ENCODE results near the gene FBXW10B. TPM values are rescaled to one million over a fixed set of nuclear protein-coding genes. Genes with fewer than 3 reads are reported as not detected.
"Not testable (repeated sequence)": the region's sequence is repeated elsewhere in the genome, so short reads cannot be mapped to it uniquely, and the experiment has no call there.

Gene FBXW10B, protein sequence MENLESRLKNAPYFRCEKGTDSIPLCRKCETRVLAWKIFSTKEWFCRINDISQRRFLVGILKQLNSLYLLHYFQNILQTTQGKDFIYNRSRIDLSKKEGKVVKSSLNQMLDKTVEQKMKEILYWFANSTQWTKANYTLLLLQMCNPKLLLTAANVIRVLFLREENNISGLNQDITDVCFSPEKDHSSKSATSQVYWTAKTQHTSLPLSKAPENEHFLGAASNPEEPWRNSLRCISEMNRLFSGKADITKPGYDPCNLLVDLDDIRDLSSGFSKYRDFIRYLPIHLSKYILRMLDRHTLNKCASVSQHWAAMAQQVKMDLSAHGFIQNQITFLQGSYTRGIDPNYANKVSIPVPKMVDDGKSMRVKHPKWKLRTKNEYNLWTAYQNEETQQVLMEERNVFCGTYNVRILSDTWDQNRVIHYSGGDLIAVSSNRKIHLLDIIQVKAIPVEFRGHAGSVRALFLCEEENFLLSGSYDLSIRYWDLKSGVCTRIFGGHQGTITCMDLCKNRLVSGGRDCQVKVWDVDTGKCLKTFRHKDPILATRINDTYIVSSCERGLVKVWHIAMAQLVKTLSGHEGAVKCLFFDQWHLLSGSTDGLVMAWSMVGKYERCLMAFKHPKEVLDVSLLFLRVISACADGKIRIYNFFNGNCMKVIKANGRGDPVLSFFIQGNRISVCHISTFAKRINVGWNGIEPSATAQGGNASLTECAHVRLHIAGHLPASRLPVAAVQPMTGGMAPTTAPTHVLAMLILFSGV
- 0.84 TPM for total RNA-seq
- long read RNA-seq = 0 reads

DNA sequence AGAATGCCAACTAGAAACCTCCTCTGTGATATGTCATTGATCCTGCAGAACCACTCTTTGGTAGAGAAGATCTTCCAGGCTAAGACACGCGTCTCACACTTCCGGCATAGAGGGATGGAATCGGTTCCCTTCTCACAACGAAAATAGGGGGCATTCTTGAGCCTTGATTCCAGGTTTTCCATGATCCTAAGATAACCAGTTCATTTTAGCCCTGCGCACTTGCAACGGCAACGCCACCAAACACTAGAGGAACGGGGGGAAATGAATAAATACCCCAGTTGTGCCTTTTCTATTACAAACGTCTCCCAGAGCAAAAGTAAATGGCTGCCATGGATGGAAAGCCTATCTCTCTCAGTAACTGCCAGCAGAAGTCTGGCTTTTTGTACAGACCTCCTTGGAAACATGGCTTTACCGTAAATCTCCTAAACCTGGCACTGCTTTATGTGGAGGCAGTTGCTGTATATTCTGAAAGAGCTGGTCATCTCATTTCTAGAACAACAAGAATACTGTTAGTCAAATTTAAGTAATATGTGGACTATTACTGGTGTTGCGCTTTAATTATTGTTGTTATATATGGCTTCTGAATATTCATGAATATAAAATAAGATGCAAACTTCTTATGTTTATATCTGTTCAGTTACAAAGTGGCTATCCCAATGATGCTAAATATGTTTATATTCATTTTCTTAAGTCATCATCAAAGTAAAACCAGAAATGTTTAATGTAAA, at the start of gene FBXW10B:
Gene FBXW10B (minus strand): TSS at position 374 of the 728 bp plus-strand sequence. CDS start 192 bp downstream, at position 182.
- DNase-seq (ENCODE audit: missing footprints); intact Hi-C loops (cut with DNase I): not testable (repeated sequence)
- ATAC-seq = peak; percentile 80

DNA sequence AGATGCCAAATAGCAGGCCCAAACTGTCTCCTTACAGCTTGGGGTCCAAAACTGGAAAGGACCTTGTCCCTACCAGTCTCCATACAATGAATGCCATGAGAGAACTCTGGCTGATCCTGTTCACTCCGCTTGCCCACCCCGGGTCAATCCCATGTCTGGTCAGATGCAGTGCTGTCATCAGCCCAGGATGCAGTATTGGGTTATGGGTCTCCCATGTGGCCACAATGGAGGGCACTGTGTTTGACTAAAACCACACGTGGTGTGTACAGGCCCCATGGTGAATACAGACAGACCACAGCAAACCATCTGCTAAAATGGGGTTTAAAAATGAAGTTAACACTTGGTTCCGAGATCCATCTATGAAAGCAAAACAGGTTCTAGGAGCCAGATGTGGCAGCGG, 44.2 kb upstream of the FBXW10B start:
- intact Hi-C loops (cut with DNase I) = no loop called here
- ATAC-seq (no peak), DNase-seq (ENCODE audit: missing footprints) (no peak)

DNA sequence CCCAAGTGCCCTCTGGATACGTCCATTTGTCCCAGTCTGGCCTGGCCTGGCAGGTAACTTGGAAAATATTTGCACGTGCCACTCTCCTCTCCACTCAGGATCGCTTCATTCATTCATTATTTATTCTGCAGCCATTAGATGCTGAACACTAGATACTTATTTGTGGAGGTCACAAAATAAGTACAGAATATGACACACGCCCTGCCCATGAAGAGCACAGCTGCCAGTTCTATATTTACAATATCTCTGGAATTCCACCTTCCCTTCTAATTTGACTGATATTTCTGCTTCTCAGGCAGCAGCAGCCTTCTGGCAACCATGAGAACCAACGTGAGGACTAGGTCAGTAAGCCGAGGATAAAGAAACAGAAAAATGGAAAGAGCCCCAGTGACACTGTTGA, 43.7 kb upstream of the FBXW10B start:
- no peak for ATAC-seq
- intact Hi-C loops (cut with DNase I) = no loop called here
- no peak for DNase-seq (ENCODE audit: missing footprints)

DNA sequence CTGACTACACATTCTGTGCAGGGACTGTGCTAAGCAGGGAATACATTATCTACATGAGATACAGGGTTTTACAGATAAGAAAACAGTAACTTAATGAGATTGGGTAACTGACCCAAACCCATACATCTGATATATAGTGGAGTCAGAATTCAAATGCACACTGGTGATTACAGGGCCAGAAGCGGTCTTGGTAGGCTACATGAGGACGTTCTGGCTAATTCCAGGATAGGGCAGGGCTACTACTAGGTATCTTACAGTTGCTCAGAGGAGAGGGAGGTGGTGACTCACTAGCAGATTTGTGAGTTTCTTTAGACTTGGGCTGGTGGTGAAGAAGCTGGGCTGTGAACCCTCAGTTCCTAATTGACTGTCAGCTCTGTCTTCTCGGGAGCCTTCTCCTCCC, 43.2 kb upstream of the FBXW10B start:
- ATAC-seq (no peak), DNase-seq (ENCODE audit: missing footprints) (no peak)
- intact Hi-C loops (cut with DNase I) = no loop called here

DNA sequence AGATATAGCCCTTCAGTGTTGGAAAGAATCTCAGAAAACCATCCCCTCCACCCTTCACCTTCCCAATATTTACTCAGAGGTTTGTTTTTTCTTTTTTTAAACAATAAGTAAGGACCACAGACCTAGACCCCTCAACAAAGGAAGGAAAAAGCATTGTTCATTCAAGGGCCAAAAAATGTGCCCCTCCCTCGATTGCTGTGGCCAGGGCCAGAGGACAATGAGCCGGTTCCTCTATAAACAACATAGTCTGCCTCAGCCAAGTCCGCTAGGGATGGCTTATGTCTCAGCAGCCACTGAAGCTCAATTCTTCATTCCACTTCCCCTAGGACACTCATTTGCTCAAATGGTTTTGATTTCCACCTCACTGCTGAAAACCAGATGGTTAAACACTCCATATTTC, 40.6 kb upstream of the FBXW10B start:
- ATAC-seq (no peak), DNase-seq (ENCODE audit: missing footprints) (no peak)
- intact Hi-C loops (cut with DNase I) = no loop called here

DNA sequence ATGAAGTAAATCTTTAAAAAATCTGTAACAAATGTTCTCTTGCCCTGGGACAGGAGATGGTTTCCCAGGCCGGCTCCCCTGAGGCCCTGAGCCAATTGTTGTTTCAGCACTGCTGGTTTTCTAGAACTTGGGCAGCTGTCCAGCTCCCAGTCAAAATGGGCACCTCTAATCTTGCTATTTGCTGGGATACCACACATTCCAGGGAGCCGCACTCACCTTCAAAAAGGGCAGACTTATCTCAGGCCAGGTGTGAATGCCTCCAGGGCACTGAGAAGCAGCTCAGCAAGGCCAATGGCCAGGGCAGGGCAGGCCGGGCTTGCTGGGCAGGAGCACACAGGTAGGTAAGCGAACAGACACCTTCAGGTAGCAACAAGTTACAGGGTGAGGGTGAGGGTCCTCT, 40.2 kb upstream of the FBXW10B start:
- ATAC-seq = peak; percentile 9
- peak; percentile 61 for DNase-seq (ENCODE audit: missing footprints)
- intact Hi-C loops (cut with DNase I) = no loop called here

DNA sequence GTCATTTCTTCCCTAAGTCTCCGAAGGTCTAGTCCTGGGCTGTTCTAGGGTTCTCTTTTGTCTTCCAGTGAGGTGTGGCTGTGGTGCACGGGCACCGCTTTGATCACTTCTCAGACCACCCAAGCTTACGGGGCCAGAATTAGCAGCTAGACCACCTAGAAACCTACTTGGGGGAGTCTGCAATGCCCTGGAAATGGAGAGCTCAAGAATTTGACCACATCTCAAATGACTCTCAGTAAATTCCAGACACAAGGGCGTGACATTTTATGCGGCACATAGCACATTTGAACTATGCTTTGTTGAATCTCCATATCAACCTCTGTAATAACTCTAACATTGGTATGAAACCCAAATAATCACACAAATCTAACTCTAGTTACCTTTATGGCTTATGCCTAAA, 39.7 kb upstream of the FBXW10B start:
- ATAC-seq (no peak), DNase-seq (ENCODE audit: missing footprints) (no peak)
- intact Hi-C loops (cut with DNase I) = no loop called here

DNA sequence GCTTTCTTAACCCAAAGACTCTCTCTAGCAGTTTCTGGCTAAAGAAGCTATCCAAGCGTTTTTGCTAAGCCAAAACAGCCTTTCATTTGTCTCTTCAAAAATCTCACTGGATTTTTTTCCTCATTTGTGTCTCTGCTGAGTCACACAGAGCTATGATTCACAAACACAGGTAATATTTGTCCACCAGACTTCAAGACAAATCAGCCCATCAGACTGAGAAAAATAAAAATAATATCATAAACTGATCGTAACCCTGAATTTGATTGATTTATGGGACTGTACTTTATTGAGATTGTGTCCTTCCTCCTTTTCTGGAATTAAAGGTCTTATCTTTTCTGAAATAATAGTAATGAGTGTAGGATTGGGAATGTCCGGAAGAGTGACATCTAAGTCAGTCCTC, 38.8 kb upstream of the FBXW10B start:
- intact Hi-C loops (cut with DNase I) = no loop called here
- ATAC-seq (no peak), DNase-seq (ENCODE audit: missing footprints) (no peak)

DNA sequence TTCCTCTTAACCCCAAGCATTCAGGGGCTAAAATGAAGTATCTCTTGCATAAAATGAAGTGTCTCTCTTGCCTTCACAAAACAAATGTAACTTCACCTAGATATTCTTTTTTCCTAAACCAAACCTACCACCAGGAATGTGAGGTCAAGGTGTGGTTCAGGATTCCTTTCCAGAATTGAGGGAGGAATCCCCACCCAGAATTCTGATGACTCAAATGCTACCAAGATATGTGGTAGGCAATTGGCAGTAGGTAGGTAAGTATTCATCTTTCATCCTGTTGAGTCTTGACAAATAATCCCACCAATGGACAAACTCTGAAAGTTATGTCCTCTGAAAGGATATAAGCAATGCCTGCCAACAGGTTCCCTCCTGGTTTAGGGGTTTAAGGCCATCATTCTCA, 38.4 kb upstream of the FBXW10B start:
- no peak for DNase-seq (ENCODE audit: missing footprints)
- ATAC-seq = no peak
- intact Hi-C loops (cut with DNase I) = no loop called here

DNA sequence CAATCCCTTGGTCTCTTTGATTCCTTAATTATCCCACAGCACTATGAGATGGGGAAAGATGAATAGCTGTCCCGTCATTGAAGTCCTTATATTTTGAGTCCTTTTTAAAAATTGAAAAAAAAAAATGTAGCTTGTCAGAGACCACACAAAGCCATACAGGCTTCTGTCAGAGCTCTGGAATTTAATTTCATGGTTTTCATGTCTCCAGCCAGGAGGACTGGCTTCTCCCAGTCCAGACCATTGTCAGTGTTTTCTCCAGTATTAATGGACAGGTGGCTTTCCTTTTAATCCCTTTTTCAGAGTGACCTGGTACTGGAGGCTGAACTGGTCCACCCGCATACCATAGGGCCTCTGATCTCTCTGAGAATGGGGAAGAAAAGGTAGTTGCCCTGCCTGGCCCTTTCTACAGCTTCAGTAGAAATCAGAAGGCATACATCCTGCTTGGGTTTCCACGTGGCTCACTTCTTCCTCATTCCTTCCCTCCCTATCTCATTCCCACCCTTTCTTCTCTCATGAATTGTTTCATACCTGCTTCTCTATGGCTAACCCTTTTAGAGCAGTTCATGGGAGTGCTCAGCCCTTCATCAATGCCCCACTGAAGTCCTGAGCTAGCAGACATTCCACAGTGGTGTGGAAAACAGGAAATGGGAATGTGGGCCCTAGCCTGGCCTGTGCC, 35.5 kb upstream of the FBXW10B start:
- DNase-seq (ENCODE audit: missing footprints) = no peak
- intact Hi-C loops (cut with DNase I) = no loop called here
- ATAC-seq = no peak

DNA sequence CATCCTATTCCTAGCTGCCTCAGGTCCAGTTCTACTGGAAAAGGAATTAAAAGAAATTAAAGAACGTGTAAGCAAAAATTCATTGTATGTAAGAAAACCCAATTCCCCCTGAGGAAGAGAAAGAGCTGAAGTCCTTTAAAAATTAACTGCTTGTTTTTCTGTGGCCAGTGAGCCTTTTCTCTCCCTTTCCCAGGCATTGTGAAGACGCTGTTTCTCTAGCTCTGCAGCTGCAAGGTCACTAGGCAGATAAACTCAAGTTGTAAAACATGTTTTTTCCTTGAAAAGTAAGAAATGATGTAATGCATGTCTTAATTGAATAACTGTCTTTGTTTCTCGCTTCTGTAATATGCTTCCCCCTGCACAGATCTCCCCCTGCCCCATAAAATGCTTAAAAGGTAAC, 34.9 kb upstream of the FBXW10B start:
- DNase-seq (ENCODE audit: missing footprints); intact Hi-C loops (cut with DNase I): not testable (repeated sequence)

DNA sequence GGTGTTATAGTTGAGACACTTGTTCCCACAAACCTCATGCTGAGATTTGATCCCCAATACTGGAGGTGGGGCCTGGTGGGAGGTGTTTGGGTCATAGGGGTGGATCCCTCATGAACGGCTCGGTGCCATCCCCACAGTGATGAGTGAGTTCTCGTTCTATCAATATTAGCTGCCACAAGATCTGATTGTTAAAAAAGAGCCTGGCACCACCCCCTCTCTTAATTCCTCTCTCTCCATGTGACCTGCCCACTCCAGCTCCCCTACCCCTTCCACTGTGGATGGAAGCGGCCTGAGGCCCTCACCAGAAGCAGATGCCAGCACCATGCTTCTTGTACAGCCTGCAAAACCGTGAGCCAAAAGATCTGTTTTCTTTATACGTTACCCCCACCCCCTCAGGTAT, 33.5 kb upstream of the FBXW10B start:
- ATAC-seq (no peak), DNase-seq (ENCODE audit: missing footprints) (no peak)
- intact Hi-C loops (cut with DNase I) = no loop called here

More for the DNA sequence above, 34.9 kb upstream of the FBXW10B start:
- ATAC-seq = not testable (repeated sequence)

DNA sequence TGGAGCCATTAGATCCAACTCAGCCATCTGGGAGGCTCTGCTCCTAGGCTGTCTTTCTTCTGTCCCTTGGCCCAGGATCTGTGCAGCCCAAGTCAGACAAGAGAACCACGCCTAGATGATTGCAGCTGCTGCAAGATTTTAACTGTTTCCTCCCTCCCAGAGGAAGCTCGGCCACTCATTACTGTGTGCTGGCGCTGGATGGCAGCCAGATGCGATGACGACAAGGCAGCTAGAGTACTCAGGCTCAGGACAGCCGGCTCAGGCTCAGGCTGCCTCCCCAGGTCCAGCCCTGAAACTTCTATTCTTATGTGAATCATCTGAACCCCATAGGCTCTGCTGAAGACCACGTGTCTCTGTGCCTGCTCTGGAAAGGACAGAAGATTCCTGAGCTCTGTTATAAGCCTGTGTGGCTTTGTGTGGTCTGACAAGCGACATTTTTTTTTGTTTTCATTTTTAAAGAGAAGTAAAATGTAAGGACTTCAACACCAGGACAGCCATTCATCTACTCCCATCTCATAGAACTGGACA, 32.1 kb upstream of the FBXW10B start:
- intact Hi-C loops (cut with DNase I) = no loop called here
- ATAC-seq = peak; percentile 98

DNA sequence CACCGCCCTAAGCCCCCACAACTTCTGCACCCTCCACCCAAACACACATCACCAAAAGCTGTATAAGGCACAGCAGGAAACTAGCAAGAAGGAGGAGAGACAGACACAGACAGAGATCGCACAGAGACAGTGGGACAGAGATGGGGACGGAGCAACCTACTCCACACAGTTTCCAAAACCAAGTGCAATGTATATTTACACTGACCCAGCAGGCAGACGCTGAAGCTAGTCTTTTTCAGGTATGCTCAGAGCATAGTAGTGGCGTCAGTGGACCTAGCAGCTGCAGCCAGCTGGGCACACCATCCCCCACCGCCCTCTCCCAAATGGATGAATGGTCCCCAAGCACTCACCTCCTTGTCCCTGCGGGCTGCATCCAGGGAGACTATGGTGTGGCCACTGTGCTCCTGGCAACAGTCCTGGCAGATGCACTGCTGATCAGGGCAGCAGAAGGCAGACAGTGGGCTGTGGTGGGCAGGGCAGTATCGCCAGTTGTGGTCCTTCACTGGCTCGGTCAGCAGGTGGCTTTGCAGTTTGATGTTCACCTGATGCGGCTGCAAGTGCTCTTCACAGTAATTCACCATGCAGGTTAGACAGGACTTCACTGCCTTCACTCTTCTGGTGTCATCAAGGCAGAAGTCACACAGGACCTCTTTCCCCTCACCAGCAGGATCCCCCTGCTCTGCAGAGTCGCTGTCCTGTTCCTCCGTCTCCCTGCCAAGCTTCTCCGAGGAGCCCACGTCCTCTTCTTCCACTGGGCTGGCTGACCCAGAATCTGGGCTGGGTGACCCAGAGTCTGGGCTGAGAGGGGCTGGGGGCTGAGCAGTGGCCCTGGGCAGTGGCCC, 31.5 kb upstream of the FBXW10B start:
- ATAC-seq (no peak), DNase-seq (ENCODE audit: missing footprints) (peak; percentile 63)
- intact Hi-C loops (cut with DNase I) = no loop called here

More for the DNA sequence above, 32.1 kb upstream of the FBXW10B start:
- peak; percentile 98 for DNase-seq (ENCODE audit: missing footprints)

DNA sequence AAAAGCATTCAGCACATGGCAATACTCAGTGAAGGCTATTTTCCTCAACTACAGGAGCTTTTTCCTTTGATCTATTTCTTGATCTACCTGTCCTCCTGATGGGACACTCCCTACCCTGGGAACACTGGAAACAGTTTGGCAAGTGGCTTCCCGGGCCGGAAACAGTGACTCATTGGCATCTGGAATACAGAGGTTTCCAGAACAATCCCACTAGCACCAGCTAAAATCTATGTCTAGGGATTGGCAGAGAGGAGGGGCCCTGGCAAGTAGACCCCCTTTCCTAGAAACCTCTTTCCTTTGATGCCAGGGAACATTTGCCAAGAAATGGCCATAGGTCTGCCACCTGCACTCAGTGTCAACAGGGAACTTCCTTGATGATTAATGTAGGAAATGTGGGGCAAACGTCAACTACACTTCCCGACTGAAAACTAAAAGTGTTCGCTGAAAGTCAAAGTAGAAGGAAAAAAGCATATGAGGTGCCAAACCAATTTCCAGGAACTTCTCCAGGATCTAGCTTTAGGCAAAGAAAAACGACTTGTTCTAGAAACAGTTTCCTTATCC, 30.4 kb upstream of the FBXW10B start:
- no peak for DNase-seq (ENCODE audit: missing footprints)
- intact Hi-C loops (cut with DNase I) = no loop called here
- no peak for ATAC-seq

DNA sequence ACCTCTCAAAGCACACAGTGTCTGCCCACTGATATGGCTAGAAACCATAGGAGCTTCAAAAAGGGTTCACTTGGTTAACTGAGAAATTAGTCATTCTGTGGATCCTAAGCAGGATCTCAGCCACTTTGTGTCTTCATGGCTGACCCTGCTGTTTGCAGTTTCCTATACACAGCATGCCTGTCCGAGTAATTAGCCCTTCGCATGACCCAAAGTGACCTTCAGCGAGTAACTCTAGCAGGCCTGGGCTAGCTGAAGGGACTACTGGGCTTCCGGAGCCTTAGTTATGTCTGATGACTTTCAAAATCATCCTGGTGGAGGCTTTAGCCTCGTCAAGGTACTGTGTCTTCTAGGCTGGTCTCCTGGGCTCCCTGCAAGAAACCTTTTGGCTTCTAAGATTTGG, 28.9 kb upstream of the FBXW10B start:
- intact Hi-C loops (cut with DNase I) = no loop called here
- no peak for ATAC-seq

DNA sequence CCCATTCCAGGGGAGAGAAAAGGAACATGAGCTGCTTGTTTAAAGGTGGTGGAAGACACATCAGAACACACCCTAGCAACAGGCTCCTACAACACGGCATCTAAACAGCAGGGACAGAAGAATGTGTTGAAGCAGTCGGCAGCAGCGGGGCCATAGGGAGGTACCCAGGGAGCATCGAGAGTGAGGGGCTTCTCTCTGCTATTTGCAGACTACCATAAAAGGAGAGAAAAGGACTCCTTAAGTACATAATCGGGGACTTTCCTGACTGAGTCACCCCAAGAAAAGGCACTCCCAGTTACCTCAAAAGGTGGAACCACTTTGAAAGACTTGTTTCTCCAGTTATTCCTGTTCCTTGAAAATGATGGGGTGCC, 26.4 kb upstream of the FBXW10B start:
- ATAC-seq; intact Hi-C loops (cut with DNase I); DNase-seq (ENCODE audit: missing footprints): not testable (repeated sequence)

More for the DNA sequence above, 28.9 kb upstream of the FBXW10B start:
- DNase-seq (ENCODE audit: missing footprints) = no peak

Measured in Right ventricle myocardium inferior (tissue), 1 donor.